ENCODE measurements around the gene SELENOS. TPM values are rescaled to one million over a fixed set of nuclear protein-coding genes. Genes with fewer than 3 reads are reported as not detected.

The SELENOS gene
- total RNA-seq, 3 donors from 2014 or later = 78.7 to 118 (median 115) TPM

GRCh38 chr15:101250341-101250831, 26.9 kb downstream of the SELENOS start:
- H3K4me1 ChIP-seq (ENCODE audit: low read depth) = peaks cover 8% of the 10 kb centered on the region
- ATAC-seq = no peak
- intact Hi-C loops (cut with DNase I, micrococcal nuclease) = loop anchor here in 1 of 2 donors (10.0 kb wide), 1 partner anchor 336 kb away; the partner anchor contains the start of gene LRRK1
- DNase-seq = no peak
- H3K4me3 ChIP-seq = peak overlapping the region; percentile 46
- H3K36me3 ChIP-seq (ENCODE audit: low read depth) = no peaks in the 10 kb centered on the region
- H3K9me3 ChIP-seq = no peaks in the 10 kb centered on the region
- no peak for TF ChIP-seq CTCF (IDR thresholded peaks at IDR 0.05)

GRCh38 chr15:101248274-101248673, 29.0 kb downstream of the SELENOS start:
- Histone ChIP-seq H3K36me3 (ENCODE audit: low read depth) (no peaks in the 10 kb centered on the region), H3K4me3 (no peak overlapping the region), H3K4me1 (ENCODE audit: low read depth) (peaks cover 8% of the 10 kb centered on the region), H3K9me3 (no peaks in the 10 kb centered on the region)
- ATAC-seq (no peak), DNase-seq (no peak)
- intact Hi-C loops (cut with DNase I, micrococcal nuclease) = no loop called here
- no peak for TF ChIP-seq CTCF (IDR thresholded peaks at IDR 0.05)

- no peak for ATAC-seq
- intact Hi-C loops (cut with DNase I, micrococcal nuclease) = no loop called here
Measured at GRCh38 chr15:101246824-101247745, 30.2 kb downstream of the SELENOS start.

GRCh38 chr15:101246391-101246790, 30.9 kb downstream of the SELENOS start:
- no peak for TF ChIP-seq CTCF (IDR thresholded peaks at IDR 0.05)
- DNase-seq (no peak), ATAC-seq (no peak)
- intact Hi-C loops (cut with DNase I, micrococcal nuclease) = no loop called here
- no peak overlapping the region for H3K4me3 ChIP-seq
- no peaks in the 10 kb centered on the region for H3K36me3 ChIP-seq (ENCODE audit: low read depth)
- peaks cover 12% of the 10 kb centered on the region for H3K4me1 ChIP-seq (ENCODE audit: low read depth)
- no peaks in the 10 kb centered on the region for H3K9me3 ChIP-seq

More at GRCh38 chr15:101246824-101247745, 30.2 kb downstream of the SELENOS start:
- no peaks in the 10 kb centered on the region for H3K9me3 ChIP-seq
- H3K4me1 ChIP-seq (ENCODE audit: low read depth) = peaks cover 12% of the 10 kb centered on the region
- DNase-seq = no peak
- H3K4me3 ChIP-seq = no peak overlapping the region
- TF ChIP-seq CTCF (IDR thresholded peaks at IDR 0.05) = no peak
- H3K36me3 ChIP-seq (ENCODE audit: low read depth) = no peaks in the 10 kb centered on the region

- no peak overlapping the region for H3K4me3 ChIP-seq
- no peak for DNase-seq
- no peaks in the 10 kb centered on the region for H3K9me3 ChIP-seq
- ATAC-seq = no peak
- H3K36me3 ChIP-seq (ENCODE audit: low read depth) = no peaks in the 10 kb centered on the region
- no peak for TF ChIP-seq CTCF (IDR thresholded peaks at IDR 0.05)
- H3K4me1 ChIP-seq (ENCODE audit: low read depth) = peaks cover 6% of the 10 kb centered on the region
- intact Hi-C loops (cut with DNase I, micrococcal nuclease) = no loop called here
Measured at GRCh38 chr15:101244889-101245668, 32.2 kb downstream of the SELENOS start.

All from mucosa of descending colon (tissue), 3 donors.